Measurements from ENCODE around the gene TGFB2. TPM values are rescaled to one million over a fixed set of nuclear protein-coding genes. Genes with fewer than 3 reads are reported as not detected.

The TGFB2 gene
- total RNA-seq, 1 experiment from 2014 or later: not detected

DNA sequence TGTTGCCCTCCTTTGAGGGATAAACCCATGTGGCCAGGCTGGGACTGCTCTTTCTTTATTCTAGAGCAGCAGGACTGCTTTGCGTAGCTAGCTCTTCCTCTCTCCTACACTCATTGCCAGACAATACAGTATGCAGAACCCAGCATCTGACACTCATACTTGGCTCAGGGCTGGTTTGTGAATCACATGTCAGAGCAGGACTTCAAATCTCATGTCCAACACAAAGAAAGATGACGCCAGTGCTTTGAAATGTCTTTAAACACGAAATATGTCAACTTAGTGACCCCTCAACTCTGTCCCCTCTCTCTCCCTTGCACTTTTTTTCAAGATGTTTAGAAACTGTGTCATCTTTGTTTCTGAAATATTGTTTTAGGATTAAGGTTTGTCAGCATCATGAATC is 135.0 kb downstream of the TGFB2 start:
- no peak overlapping the region for H3K23ac ChIP-seq (ENCODE audit: insufficient read length, low read depth, low read length)
- no CpG with 5 or more reads among the region's 3 CpGs for WGBS (ENCODE audit: extremely low coverage, insufficient read length, low lambda C conversion rate)
- no peak overlapping the region for H3K4me2 ChIP-seq (ENCODE audit: insufficient read depth, insufficient read length, low read length)
- no peak for TF ChIP-seq CTCF (conservative IDR thresholded peaks at IDR 0.05)
- H2AFZ ChIP-seq (ENCODE audit: low read length): no peak overlapping the region
- H4K20me1 ChIP-seq (ENCODE audit: control insufficient read depth, insufficient read depth, insufficient read length): no peaks in the 10 kb centered on the region
- Mint-ChIP-seq H3K4me1 (peaks cover 6 to 8% of the 10 kb centered on the region in 2 experiments; a peak in 3 of 4 replicates), H3K9me3 (no peaks in the 10 kb centered on the region), H3K36me3 (ENCODE audit: insufficient read depth in 1 of 3, low read depth in 3 of 3) (no peaks in the 10 kb centered on the region), H3K4me3 (no peak overlapping the region), H3K27ac (no peak overlapping the region), H3K27me3 (ENCODE audit: low read depth) (no peaks in the 10 kb centered on the region)
- H2BK15ac ChIP-seq (ENCODE audit: low read depth, low read length): no peak overlapping the region
- H2BK5ac ChIP-seq (ENCODE audit: insufficient read length, low read length): no peak overlapping the region
- DNase-seq: no peak
- H3K4ac ChIP-seq (ENCODE audit: low read depth, low read length): no peak overlapping the region
- H3K9me3 ChIP-seq (ENCODE audit: control insufficient read depth, low read depth, low read length): no peaks in the 10 kb centered on the region
- H3T11ph ChIP-seq (ENCODE audit: low read length): no peak overlapping the region
- no peak overlapping the region for H3K9ac ChIP-seq (ENCODE audit: extremely low read depth, insufficient read length, low read length)
- H3K56ac ChIP-seq (ENCODE audit: insufficient read length, low read depth, low read length): no peak overlapping the region
- no peaks in the 10 kb centered on the region for H3K27me3 ChIP-seq (ENCODE audit: insufficient read depth, low read length)
- H3K4me1 ChIP-seq (ENCODE audit: insufficient read depth, low read length): no peaks in the 10 kb centered on the region
- no peak overlapping the region for H2AK5ac ChIP-seq (ENCODE audit: insufficient read length, low read length)
- no peak overlapping the region for H3K18ac ChIP-seq (ENCODE audit: insufficient read length, low read depth, low read length)
- no peak overlapping the region for H2BK12ac ChIP-seq (ENCODE audit: insufficient read length, low read depth, low read length)
- H3K23me2 ChIP-seq (ENCODE audit: insufficient read length, low read depth, low read length, poor library complexity, severe bottlenecking): no peaks in the 10 kb centered on the region
- no peak overlapping the region for H2BK20ac ChIP-seq (ENCODE audit: low read depth, low read length, poor library complexity, severe bottlenecking)
- no peak overlapping the region for H4K91ac ChIP-seq (ENCODE audit: insufficient read length, low read depth, low read length)
- H4K8ac ChIP-seq (replicated peaks; ENCODE audit: insufficient read length, low read depth, low read length): no peak overlapping the region
- no peak overlapping the region for H2BK120ac ChIP-seq (ENCODE audit: low read depth, low read length, poor library complexity, severe bottlenecking)
- H3K27ac ChIP-seq (ENCODE audit: insufficient read length, low read depth, low read length): no peak overlapping the region
- no peaks in the 10 kb centered on the region for H3K79me1 ChIP-seq (ENCODE audit: insufficient read depth, low read depth, low read length, poor library complexity, severe bottlenecking)
- no peak overlapping the region for H4K5ac ChIP-seq (ENCODE audit: insufficient read length, low read depth, low read length)
- no peak overlapping the region for H3K14ac ChIP-seq (ENCODE audit: insufficient read depth, low read length)
- no peaks in the 10 kb centered on the region for H3K79me2 ChIP-seq (ENCODE audit: insufficient read depth, low read length)
